HG02943 (cell line): ENCODE measurements around the gene TRIM45.
A peak's percentile ranks its signal among the peaks of the same experiment; 100 is the strongest.
"Not testable (repeated sequence)": the region's sequence is repeated elsewhere in the genome, so short reads cannot be mapped to it uniquely, and the experiment has no call there.

Experiments
- ATAC-seq: cut with Tn5 transposase; IDR thresholded peaks from one replicate; pipeline ENCODE4 v1.9.1; 2021; ENCODE audit warnings: mild to moderate bottlenecking, low read depth, moderate library complexity; ENCODE audit not compliant: unreplicated experiment

Gene TRIM45

DNA sequence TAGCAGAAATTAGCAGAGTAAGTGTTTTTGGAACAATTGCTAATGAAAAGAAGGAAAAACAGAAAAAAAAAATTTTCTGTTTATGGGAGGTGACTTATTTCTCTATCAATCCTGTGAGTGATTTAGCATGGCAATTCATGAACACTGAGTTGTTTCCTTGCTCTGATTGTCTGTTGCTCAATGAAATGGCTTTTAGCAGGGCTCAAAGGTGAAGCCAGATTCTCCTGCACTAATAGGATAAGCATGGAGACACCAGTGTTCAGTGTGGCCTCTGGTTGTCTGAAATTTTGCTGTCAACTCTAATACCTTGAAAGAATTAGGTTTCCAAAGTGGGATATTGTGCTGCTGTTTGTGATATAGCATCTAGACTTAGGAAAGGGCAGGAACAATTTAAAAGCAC is 15.8 kb downstream of the TRIM45 start:
- ATAC-seq = no peak

GRCh38 chr1:117104986-117105385 is 16.6 kb downstream of the TRIM45 start:
- no peak for ATAC-seq

DNA sequence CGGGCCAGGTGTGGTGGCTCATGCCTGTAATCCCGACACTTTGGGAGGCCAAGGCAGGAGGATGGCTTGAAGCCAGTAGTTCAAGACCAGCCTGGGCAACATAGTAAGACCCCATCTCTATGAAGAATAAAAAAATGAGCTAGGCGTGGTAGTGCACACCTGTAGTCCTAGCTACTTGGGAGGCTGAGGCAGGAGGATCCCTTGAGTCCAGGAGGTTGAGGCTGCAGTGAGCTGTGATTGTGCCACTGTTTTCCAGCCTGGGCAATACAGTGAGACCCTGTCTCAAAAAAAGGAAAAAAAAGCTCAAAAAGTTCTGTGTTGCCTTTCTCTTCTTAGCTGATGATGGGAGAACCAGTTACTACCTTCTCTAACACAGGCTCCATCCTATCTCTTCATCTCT is 19.7 kb downstream of the TRIM45 start:
- not testable (repeated sequence) for ATAC-seq

DNA sequence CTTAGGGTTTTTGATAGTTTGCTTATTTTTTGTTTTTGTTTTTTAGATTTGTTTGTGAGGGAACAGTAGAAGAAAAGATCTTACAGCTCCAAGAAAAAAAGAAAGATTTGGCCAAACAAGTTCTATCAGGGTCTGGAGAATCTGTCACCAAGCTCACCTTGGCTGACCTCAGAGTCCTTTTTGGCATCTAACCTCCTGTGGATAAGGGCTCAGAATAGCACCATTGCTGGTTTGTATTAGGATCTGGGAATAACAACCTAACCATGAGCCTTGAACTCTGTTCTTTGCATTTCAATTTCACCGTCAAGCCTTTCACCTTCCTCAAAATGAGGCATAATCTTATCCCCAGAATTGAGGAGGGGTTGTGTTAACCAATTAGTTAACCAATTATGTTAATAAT is 20.2 kb downstream of the TRIM45 start:
- no peak for ATAC-seq

- ATAC-seq = no peak
These were observed 23.2 kb downstream of the TRIM45 start for GRCh38 chr1:117098287-117098890.

GRCh38 chr1:117097443-117097842 is 24.1 kb downstream of the TRIM45 start:
- ATAC-seq = no peak

DNA sequence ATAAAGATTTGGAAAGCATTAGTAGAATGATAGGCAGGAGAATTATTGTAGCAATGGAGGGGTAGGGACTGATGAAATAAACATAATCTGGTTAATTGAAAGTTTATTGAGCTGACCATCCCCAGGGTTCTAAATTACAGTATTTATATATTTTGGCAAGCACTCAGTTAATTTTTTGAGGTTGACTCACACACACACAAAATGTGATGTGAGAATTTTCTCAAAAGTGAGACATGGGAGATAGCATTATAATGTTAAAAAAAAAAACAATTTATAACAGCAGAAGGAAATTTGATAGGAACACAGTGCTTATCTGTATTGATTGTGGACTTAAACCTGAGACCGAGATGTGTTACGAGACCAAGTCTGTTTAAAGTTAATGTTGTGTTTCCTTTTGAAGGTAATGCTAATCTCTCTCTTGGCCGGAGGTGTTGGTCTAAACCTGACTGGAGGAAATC is 24.6 kb downstream of the TRIM45 start:
- ATAC-seq = no peak

- no peak for ATAC-seq
These were observed 26.5 kb downstream of the TRIM45 start for GRCh38 chr1:117094841-117095604.

DNA sequence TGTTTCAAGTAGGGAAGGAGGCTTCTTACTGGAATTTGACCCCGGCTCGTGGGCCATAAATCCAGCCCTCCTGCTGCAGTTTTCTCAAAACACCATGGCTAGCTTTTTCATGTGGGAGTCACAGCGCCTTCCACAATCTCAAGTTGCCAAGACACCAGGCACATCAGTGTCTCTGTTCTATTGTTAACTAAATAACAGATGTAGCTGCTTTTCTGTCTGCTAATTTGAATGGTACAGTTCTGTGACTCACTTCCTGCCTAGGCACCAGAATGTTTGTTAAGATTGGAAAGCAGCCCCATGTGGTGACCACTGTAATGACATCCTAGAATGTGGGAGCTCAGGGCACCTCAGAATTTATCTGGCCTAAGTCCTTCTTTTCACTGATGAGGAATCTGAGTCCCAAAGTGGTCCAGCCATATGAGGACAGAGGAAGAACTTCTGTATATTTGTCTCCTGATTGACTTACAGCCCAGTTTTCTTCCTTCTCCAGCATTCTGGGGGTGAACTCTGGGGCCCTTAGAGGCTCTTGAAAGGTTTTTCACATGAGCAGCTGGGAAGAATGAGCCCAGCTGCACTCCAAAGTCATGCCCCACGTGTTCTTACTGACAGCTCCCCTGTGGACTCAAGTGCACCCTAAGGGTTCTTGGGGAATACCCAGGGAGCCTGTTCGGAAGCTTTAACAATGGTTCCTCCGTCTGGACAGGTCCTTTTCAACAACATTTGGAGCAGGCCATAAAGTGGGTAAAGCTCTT is 27.5 kb downstream of the TRIM45 start:
- peak; percentile 79 for ATAC-seq

DNA sequence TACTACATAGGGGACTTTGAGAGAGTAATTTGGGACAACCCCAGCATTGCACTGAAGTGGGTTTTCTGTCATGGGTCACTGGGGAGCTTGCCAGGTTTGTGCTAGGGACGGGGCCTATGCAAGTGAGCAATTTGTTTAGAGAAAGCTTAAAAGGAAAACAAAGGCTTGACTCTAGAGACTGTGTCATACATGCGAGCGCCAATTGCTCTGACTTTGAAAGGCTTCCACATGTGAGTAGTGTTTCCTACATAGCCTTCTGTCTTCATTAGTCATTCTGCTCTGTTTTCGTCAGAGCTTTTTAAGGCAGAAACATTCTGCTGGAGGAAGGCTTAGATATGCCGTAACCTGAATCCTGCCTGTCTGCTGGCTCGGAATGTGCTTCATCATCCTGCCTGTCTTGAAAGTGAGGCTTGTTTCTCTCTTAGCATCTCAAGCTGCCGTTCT is 28.4 kb downstream of the TRIM45 start:
- ATAC-seq = no peak

DNA sequence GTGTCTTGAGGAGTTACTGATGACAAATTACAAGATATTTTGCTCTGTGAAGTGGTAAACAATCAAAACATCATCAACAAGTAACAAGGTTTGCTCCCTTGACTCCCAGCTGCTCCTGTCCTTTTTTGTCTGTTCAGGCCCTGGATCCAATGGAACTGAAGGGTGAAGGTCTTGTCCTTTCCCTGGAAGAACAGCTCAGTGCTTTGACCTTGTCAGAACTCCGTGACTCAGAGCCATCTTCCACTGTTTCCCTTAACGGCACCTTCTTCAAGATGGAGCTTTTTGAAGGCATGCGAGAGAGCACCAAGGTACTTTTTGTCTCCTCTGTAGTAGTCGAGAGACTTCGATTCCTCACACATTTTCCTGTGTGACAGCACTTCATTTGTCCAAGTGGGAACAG is 29.0 kb downstream of the TRIM45 start:
- ATAC-seq = no peak

DNA sequence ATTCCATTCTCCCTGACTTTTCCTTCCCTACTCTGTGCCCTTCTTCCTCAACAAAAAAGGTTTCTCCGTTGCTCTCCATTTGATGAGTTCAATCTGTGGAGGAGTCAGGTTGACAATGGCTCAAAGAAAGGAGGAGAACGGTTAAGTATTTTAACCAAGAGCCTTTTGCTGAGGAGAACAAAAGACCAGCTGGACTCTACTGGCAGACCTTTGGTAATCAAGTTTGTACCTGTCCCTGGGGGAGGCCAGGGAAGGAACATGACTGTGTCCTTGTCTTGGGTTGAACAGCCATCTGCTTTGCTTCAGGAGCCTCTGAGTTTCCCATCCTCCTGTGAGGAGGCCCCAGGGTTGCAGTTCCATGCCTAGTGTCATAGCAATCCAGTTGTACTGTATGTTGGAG is 31.6 kb downstream of the TRIM45 start:
- ATAC-seq = no peak

- no peak for ATAC-seq
These were observed 33.9 kb downstream of the TRIM45 start for GRCh38 chr1:117087686-117088085.

DNA sequence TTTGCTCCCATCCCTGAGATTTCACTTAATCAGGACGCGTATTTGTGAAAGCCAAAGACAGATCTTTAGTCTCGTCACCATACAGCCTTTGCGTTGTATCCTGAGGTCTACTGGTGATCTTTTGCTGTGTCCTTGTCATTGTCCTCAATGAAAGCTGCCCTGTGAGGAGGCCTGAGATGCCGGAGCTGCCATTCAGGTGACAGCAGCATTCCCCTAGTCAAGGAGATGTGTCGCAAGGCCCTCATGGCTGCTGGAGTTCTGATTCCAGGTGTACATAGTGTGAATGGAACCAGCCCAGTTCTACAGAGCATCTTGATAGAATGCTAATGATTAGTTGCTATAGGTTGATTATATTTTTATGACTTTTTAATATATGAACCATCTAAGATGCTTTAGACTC is 37.3 kb downstream of the TRIM45 start:
- no peak for ATAC-seq

DNA sequence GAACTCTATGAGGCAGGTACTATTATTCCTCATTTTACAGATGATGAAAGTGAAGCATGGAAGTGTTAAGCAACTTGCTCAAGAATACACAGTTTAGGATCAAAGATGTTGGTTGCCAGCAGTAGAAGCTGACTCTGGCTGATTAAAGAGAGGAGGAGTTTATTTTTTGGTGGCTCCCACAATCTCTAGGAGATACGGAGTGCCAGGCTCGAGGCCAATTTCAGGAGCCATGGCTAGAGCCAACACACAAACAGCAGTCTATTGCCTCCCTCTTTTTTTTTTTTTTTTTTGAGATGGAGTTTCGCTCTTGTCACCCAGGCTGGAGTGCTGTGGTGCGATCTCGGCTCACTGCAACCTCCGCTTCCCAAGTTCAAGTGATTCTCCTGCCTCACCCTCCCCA is 41.8 kb downstream of the TRIM45 start:
- no peak for ATAC-seq

GRCh38 chr1:117077267-117077666 is 44.3 kb downstream of the TRIM45 start:
- ATAC-seq = no peak

DNA sequence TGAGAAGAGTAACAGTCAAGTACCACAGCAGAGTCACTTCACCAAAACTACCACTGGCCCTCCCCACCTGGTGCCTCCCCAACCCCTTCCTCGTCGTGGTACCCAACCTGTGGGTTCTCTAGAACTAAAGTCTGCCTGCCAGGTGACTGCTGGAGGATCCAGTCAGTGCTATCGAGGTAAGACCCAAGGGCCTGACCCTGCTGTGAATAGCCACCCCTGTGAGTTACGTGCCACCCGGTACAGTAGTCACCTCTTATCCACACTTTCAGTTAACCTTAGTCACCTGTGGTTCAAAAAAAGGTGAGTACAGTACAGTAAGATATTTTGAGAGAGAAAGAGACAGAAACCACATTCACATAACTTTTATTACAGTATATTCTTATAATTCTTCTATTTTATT is 44.9 kb downstream of the TRIM45 start:
- no peak for ATAC-seq

GRCh38 chr1:117070124-117070523 is 51.4 kb downstream of the TRIM45 start:
- ATAC-seq = no peak

GRCh38 chr1:117069220-117069844 is 52.2 kb downstream of the TRIM45 start:
- ATAC-seq = no peak

GRCh38 chr1:117068580-117068979 is 53.0 kb downstream of the TRIM45 start:
- ATAC-seq = no peak
